Keratinocyte (primary cell): ENCODE measurements around the gene BAZ1B. TPM values are rescaled to one million over a fixed set of nuclear protein-coding genes. Genes with fewer than 3 reads are reported as not detected.

ENCODE experiments used
- DNase-seq: peaks from one replicate; pipeline ENCODE4 v3.0.0-alpha.2; 2011; ENCODE audit warnings: low read depth, missing footprints, low spot score
- FAIRE-seq: peaks from 2 replicates; lab custom pipeline; 2011; peaks lifted over from hg19 to GRCh38; lab: Jason Lieb, UNC
- H2AFZ ChIP-seq: 2 replicates; pipeline ENCODE4 v1.6.0; 2012; ENCODE audit warnings: low read length, control low read depth, inconsistent platforms; ENCODE audit not compliant: control insufficient read depth
- H3K27ac ChIP-seq: 2 replicates; pipeline ENCODE4 v1.5.1; 2011; ENCODE audit warnings: low read length; ENCODE audit not compliant: control insufficient read depth, insufficient read depth
- H3K27me3 ChIP-seq: 3 replicates; pipeline ENCODE4 v1.6.0; 2011; ENCODE audit warnings: low read length; ENCODE audit not compliant: control insufficient read depth, insufficient read depth; ENCODE audit errors: extremely low read depth
- H3K36me3 ChIP-seq, 2 experiments: 2 replicates in 1 of 2; 3 replicates in 1 of 2; pipeline ENCODE4 v1.5.1; 2011; ENCODE audit warnings: low read length in 2 of 2, mild to moderate bottlenecking in 1 of 2; ENCODE audit not compliant: control insufficient read depth in 2 of 2, insufficient read depth in 2 of 2; ENCODE audit errors: extremely low read depth in 1 of 2
- H3K4me1 ChIP-seq: 3 replicates; pipeline ENCODE4 v1.5.1; 2011; ENCODE audit warnings: low read length; ENCODE audit not compliant: control insufficient read depth, insufficient read depth; ENCODE audit errors: extremely low read depth
- H3K4me2 ChIP-seq: 3 replicates; pipeline ENCODE4 v1.6.0; 2011; ENCODE audit warnings: low read depth, low read length; ENCODE audit not compliant: control insufficient read depth, insufficient read depth; ENCODE audit errors: extremely low read depth
- H3K4me3 ChIP-seq, 3 experiments: fragments of 200-600 bp in 1 of 3; sonication (generic) in 1 of 3; 2 replicates in 2 of 3; 3 replicates in 1 of 3; pipeline ENCODE4 v1.5.1; 2011 to 2016; ENCODE audit warnings: low read length in 3 of 3, mild to moderate bottlenecking in 3 of 3, control low read depth in 2 of 3, inconsistent platforms in 1 of 3, low read depth in 1 of 3, mixed read lengths in 1 of 3, mixed run types in 1 of 3, moderate library complexity in 1 of 3; ENCODE audit not compliant: control insufficient read depth in 2 of 3, insufficient read depth in 2 of 3; ENCODE audit errors: extremely low read depth in 1 of 3
- H3K79me2 ChIP-seq: 2 replicates; pipeline ENCODE4 v1.6.0; 2012; ENCODE audit warnings: low read length; ENCODE audit not compliant: control insufficient read depth, insufficient read depth
- H3K9ac ChIP-seq: 3 replicates; pipeline ENCODE4 v1.6.0; 2011; ENCODE audit warnings: low read length; ENCODE audit not compliant: control insufficient read depth, insufficient read depth; ENCODE audit errors: extremely low read depth
- H3K9me1 ChIP-seq: 3 replicates; pipeline ENCODE4 v1.6.0; 2011; ENCODE audit warnings: low read length; ENCODE audit not compliant: control insufficient read depth, insufficient read depth; ENCODE audit errors: extremely low read depth
- H3K9me3 ChIP-seq: 2 replicates; pipeline ENCODE4 v1.5.1; 2012; ENCODE audit warnings: low read depth, low read length; ENCODE audit not compliant: control insufficient read depth
- H4K20me1 ChIP-seq: 3 replicates; pipeline ENCODE4 v1.6.0; 2011; ENCODE audit warnings: low read length; ENCODE audit not compliant: control insufficient read depth, insufficient read depth; ENCODE audit errors: extremely low read depth
- CTCF ChIP-seq, 3 experiments: IDR thresholded peaks in 1 of 3; conservative IDR thresholded peaks in 1 of 3; optimal IDR thresholded peaks in 1 of 3; 2 replicates in 2 of 3; 3 replicates in 1 of 3; pipeline versions ENCODE3 to v1.5.1; 2011; ENCODE audit warnings: low read length in 3 of 3, mild to moderate bottlenecking in 3 of 3, moderate library complexity in 2 of 3, control low read depth in 1 of 3, inconsistent platforms in 1 of 3; ENCODE audit not compliant: insufficient read depth in 2 of 3; ENCODE audit errors: extremely low read depth in 1 of 3
- EZH2 ChIP-seq: IDR thresholded peaks from one replicate; pipeline ENCODE4 v1.6.1; 2012; ENCODE audit warnings: inconsistent platforms, mild to moderate bottlenecking, low read length, moderate library complexity
- dilution Hi-C: fragments of 300-500 bp; cut with MboI; formaldehyde crosslinking; loops from one replicate; pipeline ENCODE4 v1.7.0; 2020; ENCODE audit warnings: low sequenced_read_pairs; ENCODE audit not compliant: extremely low pct_ligation_motif_present
- polyA plus RNA-seq, 5 experiments: library from polyadenylated mRNA; depleted of rRNA in 3 of 5; stranded (reverse) in 3 of 5; stranded (forward) in 1 of 5; unstranded in 1 of 5; fragments of >200 nt; gene quantifications; 1 replicate in 1 of 5; 2 replicates in 3 of 5; 3 replicates in 1 of 5; pipeline versions ENCODE4 v1.2.1 to v1.2.3, GENCODE V29; 2011 to 2012; ENCODE audit warnings: missing spikeins in 2 of 5, low read depth in 1 of 5, low replicate concordance in 1 of 5

Gene BAZ1B
- polyA plus RNA-seq, 1 donor (not counting 4 experiments of a cell fraction or from before 2014, with no cell fraction given) = 24.3 TPM

GRCh38 chr7:73425356-73425983, 96.6 kb downstream of the BAZ1B start:
- TF ChIP-seq CTCF (optimal IDR thresholded peaks at IDR 0.05 in 1 of 3, IDR thresholded peaks at IDR 0.05 in 1 of 3, conservative IDR thresholded peaks at IDR 0.05 in 1 of 3; ENCODE audit: extremely low read depth in 1 of 3, insufficient read depth in 2 of 3, low read length in 3 of 3) (no peak), EZH2 (no peak)
- DNase-seq (no peak), FAIRE-seq (no peak)
- dilution Hi-C loops = no loop called here
- H3K4me1 ChIP-seq = no peaks in the 10 kb centered on the region
- H2AFZ ChIP-seq = no peak overlapping the region
- H3K9ac ChIP-seq = no peak overlapping the region
- H3K4me3 ChIP-seq = no peak overlapping the region
- peaks cover 3% of the 10 kb centered on the region for H3K27me3 ChIP-seq
- H3K79me2 ChIP-seq = no peaks in the 10 kb centered on the region
- no peaks in the 10 kb centered on the region for H4K20me1 ChIP-seq
- H3K36me3 ChIP-seq = no peaks in the 10 kb centered on the region
- H3K9me3 ChIP-seq = no peaks in the 10 kb centered on the region
- no peak overlapping the region for H3K27ac ChIP-seq
- H3K9me1 ChIP-seq = no peaks in the 10 kb centered on the region
- no peak overlapping the region for H3K4me2 ChIP-seq

GRCh38 chr7:73424489-73424885, 97.6 kb downstream of the BAZ1B start:
- H3K4me2 ChIP-seq = no peak overlapping the region
- peaks cover 3% of the 10 kb centered on the region for H3K27me3 ChIP-seq
- no peaks in the 10 kb centered on the region for H4K20me1 ChIP-seq
- no peak for FAIRE-seq
- DNase-seq = no peak
- H3K9me1 ChIP-seq = no peaks in the 10 kb centered on the region
- no peak overlapping the region for H3K27ac ChIP-seq
- no peak overlapping the region for H2AFZ ChIP-seq
- no peak overlapping the region for H3K9ac ChIP-seq
- H3K36me3 ChIP-seq = no peaks in the 10 kb centered on the region
- TF ChIP-seq EZH2 (no peak), CTCF (optimal IDR thresholded peaks at IDR 0.05 in 1 of 3, IDR thresholded peaks at IDR 0.05 in 1 of 3, conservative IDR thresholded peaks at IDR 0.05 in 1 of 3; ENCODE audit: extremely low read depth in 1 of 3, insufficient read depth in 2 of 3, low read length in 3 of 3) (no peak)
- H3K4me3 ChIP-seq = no peak overlapping the region
- no peaks in the 10 kb centered on the region for H3K4me1 ChIP-seq
- no peaks in the 10 kb centered on the region for H3K79me2 ChIP-seq
- no peaks in the 10 kb centered on the region for H3K9me3 ChIP-seq
- dilution Hi-C loops = no loop called here
